Measurements from ENCODE around the gene AP2A1. TPM values are rescaled to one million over a fixed set of nuclear protein-coding genes. Genes with fewer than 3 reads are reported as not detected.

The AP2A1 gene
- total RNA-seq, 6 experiments from 2014 or later: 38.7 to 103 (median 49.8) TPM

DNA sequence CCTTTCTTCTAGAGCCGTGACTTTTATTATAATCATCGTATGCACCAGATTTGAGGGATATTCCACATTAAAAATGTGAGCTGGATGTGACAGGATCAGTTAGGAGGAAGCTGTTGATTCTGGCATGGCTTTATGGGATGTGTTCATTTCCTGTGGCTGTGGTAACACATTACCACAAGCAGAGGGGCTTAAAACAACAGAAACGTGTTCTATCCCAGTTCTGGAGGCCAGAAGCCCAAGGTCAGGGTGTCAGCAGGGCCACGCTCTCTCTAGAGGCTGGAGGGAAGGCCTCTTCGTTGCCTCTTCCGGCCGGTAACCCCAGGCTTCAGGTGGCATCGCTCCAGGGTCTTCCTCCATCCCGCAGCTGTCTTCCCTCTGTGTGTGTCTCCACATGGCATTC, 65.8 kb downstream of the AP2A1 start:
- ATAC-seq: no peak
- no peak for DNase-seq
- no peaks in the 10 kb centered on the region for H3K9me3 ChIP-seq
- intact Hi-C loops (cut with DNase I): no loop called here
- TF ChIP-seq, protein P1, sequence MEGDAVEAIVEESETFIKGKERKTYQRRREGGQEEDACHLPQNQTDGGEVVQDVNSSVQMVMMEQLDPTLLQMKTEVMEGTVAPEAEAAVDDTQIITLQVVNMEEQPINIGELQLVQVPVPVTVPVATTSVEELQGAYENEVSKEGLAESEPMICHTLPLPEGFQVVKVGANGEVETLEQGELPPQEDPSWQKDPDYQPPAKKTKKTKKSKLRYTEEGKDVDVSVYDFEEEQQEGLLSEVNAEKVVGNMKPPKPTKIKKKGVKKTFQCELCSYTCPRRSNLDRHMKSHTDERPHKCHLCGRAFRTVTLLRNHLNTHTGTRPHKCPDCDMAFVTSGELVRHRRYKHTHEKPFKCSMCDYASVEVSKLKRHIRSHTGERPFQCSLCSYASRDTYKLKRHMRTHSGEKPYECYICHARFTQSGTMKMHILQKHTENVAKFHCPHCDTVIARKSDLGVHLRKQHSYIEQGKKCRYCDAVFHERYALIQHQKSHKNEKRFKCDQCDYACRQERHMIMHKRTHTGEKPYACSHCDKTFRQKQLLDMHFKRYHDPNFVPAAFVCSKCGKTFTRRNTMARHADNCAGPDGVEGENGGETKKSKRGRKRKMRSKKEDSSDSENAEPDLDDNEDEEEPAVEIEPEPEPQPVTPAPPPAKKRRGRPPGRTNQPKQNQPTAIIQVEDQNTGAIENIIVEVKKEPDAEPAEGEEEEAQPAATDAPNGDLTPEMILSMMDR (IDR thresholded peaks at IDR 0.05): no peak
- TF ChIP-seq POLR2A (IDR thresholded peaks at IDR 0.05): no peak
- WGBS (ENCODE audit: insufficient coverage, low coverage, low lambda C conversion rate, missing lambda C conversion rate): 61% methylated on average over 7 of the region's 9 CpGs
- no peaks in the 10 kb centered on the region for H3K4me1 ChIP-seq
- H3K27me3 ChIP-seq: no peaks in the 10 kb centered on the region
- H3K4me3 ChIP-seq: no peak overlapping the region
- H3K36me3 ChIP-seq: peaks cover 0 to 26% (median 3%) of the 10 kb centered on the region in 4 donors
- no peak overlapping the region for H3K27ac ChIP-seq

DNA sequence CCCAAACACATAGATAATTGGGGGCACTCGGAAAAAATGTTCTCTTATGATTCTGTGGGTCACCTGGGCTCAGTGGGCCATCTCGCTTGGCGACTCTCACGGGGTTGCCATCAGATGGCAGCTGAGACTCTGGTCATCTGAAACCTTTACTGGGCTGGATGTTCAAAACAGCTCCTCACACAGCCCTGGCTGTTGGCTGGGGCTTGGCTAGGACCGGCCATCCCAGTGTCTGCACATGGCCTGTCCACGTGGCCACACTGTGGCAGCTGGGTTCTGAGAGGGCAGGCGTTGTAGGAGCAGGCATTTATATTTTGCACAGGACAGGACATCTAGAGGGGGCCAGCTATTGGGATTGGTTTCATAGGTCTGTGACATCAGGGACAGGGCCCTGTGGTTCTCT, 66.8 kb downstream of the AP2A1 start:
- intact Hi-C loops (cut with DNase I): no loop called here
- H3K27ac ChIP-seq: no peak overlapping the region
- no peaks in the 10 kb centered on the region for H3K4me1 ChIP-seq
- H3K9me3 ChIP-seq: no peaks in the 10 kb centered on the region
- no peak overlapping the region for H3K4me3 ChIP-seq
- ATAC-seq: no peak
- no peak for DNase-seq
- H3K27me3 ChIP-seq: no peaks in the 10 kb centered on the region
- H3K36me3 ChIP-seq: peaks cover 0 to 27% (median 4%) of the 10 kb centered on the region in 4 donors
- WGBS (ENCODE audit: insufficient coverage, low coverage, low lambda C conversion rate, missing lambda C conversion rate): 100% methylated on average over 1 of the region's 7 CpGs
- TF ChIP-seq, protein P1 (IDR thresholded peaks at IDR 0.05): no peak
- no peak for TF ChIP-seq POLR2A (IDR thresholded peaks at IDR 0.05)

DNA sequence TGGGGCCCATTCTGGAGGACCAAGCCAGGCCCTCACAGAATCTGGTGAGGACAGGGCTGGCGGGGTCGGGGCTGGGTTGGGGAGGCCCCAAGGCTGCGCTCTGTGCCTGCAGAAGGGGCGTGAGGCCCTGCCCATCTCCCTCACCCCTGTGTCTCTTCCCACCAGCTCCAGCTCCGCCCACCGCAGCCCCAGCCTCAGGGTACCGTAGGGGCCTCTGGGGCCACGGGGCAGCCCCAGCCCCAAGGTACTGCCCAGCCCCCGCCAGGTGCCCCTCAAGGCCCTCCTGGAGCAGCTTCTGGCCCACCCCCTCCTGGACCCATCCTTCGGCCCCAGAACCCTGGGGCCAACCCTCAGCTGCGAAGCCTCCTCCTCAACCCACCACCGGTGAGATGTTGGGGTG, 68.8 kb downstream of the AP2A1 start:
- TF ChIP-seq POLR2A (IDR thresholded peaks at IDR 0.05): no peak
- TF ChIP-seq, protein P1 (IDR thresholded peaks at IDR 0.05): no peak
- peak in 1 of 3 donors; percentile 41 for DNase-seq
- Histone ChIP-seq H3K4me1 (no peaks in the 10 kb centered on the region), H3K4me3 (no peak overlapping the region), H3K36me3 (peaks cover 0 to 40% (median 8%) of the 10 kb centered on the region in 4 donors), H3K27me3 (no peaks in the 10 kb centered on the region), H3K9me3 (no peaks in the 10 kb centered on the region), H3K27ac (no peak overlapping the region)
- WGBS (ENCODE audit: insufficient coverage, low coverage, low lambda C conversion rate, missing lambda C conversion rate): no CpG with 5 or more reads among the region's 12 CpGs
- intact Hi-C loops (cut with DNase I): no loop called here
- ATAC-seq: no peak

DNA sequence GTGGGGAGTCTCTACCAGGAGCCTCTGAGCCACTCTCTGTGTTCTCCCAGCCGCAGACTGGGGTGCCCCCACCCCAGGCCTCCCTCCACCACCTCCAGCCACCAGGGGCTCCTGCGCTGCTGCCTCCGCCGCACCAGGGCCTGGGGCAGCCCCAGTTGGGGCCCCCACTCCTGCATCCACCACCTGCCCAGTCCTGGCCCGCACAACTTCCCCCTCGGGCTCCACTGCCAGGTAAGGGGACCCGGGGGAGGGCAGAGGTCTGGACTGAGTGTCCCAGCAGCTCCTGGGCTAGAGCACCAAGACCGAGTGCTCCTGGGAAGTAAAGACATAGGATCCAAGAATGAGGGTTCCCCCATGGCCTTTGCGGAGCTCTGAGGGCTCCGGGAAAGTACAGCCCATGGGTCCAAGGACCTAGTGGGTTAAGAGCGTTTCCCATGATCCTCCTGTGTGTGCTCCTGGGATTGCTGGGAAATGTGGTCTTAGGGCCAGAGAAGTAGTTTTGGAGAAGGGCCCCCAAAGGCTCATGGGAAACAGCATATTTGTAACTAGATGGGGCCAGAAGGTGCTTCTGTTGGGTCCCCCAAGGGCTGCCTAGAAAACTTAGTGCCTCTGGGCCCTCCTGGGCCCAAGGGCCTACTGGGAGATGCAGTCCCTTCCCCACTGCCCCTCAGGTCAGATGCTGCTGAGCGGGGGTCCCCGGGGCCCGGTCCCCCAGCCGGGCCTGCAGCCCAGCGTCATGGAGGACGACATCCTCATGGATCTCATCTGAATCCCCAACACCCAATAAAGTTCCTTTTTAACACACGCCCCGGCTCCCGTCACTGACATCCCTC, 69.6 kb downstream of the AP2A1 start:
- H3K9me3 ChIP-seq: no peaks in the 10 kb centered on the region
- ATAC-seq (no peak), DNase-seq (no peak)
- peaks cover 0 to 40% (median 7%) of the 10 kb centered on the region in 4 donors for H3K36me3 ChIP-seq
- 98% methylated on average over 6 of the region's 20 CpGs for WGBS (ENCODE audit: insufficient coverage, low coverage, low lambda C conversion rate, missing lambda C conversion rate)
- no peaks in the 10 kb centered on the region for H3K27me3 ChIP-seq
- no peaks in the 10 kb centered on the region for H3K4me1 ChIP-seq
- TF ChIP-seq, protein P1 (IDR thresholded peaks at IDR 0.05): no peak
- TF ChIP-seq POLR2A (IDR thresholded peaks at IDR 0.05): no peak
- no peak overlapping the region for H3K27ac ChIP-seq
- H3K4me3 ChIP-seq: no peak overlapping the region
- intact Hi-C loops (cut with DNase I): no loop called here

All from right lobe of liver (tissue), 6 donors.